ENCODE measurements around the gene ZFYVE26.

ZFYVE26 gene

DNA sequence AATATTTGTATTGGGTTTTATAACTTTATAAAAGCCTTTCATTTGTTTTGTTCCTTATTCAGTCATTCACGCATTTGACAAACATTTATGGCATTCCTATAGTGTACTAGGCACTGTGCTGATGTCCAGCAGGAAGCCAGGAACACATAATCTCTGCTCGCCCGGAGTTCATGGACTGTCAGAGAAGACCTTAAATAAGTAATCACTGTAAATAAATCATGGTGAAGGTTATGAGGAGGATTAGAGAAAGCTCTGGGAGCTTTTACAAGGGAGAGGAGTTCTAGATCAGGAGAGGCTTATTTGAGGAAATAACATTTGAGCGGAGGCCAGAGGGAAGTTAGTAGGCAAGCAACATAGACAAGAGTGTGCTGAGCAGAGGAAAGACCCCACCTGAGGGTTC lies 119.4 kb downstream of the ZFYVE26 start:
- TF ChIP-seq CTCF (IDR thresholded peaks at IDR 0.05; ENCODE audit: borderline replicate concordance, insufficient read depth, low read depth, low read length): no peak
- no peak overlapping the region for H3K4me3 ChIP-seq (ENCODE audit: low read depth, low read length)

Measured in GM12875 (cell line).